ENCODE data around the gene CRYL1. TPM values are rescaled to one million over a fixed set of nuclear protein-coding genes. Genes with fewer than 3 reads are reported as not detected.

The CRYL1 gene
- total RNA-seq, 1 experiment from 2014 or later: 26.5 TPM

DNA sequence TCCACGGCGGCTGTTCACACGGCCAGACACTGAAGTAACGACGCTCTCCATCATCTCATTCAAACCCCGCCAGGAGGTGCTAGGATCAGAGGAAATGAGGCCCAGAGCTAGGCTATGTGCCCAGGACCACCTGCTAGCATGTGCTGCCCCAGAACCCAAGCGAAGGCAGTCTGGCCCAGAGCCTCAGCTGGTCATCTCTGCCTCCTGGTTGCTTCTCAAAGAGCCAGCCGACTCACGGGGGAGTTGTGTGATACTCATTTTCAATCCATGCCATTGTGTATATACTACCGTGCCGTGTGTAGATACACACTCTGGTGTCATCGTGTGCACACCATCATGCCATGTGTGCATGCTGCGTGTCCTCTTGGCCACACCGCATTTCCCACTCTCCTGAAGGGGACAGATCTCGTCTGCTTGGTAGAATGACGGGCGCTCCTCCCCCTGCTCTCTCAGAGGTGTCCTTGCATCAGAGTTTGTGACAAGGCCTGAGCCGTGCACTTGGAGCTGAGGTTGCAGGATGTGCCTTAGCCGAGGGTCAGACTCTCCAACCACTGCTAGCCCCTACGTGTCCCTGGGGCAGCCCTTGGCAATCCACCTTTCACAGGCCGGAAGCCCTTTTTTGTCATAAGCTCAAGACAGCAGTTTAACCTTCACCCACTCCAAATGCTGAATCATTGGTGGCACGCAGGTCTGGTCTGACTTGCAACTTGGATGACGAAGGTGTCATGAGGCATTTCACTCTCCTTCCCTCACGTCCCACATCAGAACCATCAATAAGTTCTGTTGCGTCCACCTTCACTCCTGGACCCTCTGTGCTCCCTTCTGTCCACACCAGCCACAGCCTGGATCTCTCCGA, 130.4 kb downstream of the CRYL1 start:
- no peaks in the 10 kb centered on the region for H3K27me3 ChIP-seq (ENCODE audit: insufficient read depth, low read length)
- intact Hi-C loops (cut with micrococcal nuclease): no loop called here
- no peaks in the 10 kb centered on the region for H3K9me3 ChIP-seq (ENCODE audit: control insufficient read depth in 1 of 2, insufficient read depth in 1 of 2, low read depth in 1 of 2, low read length in 2 of 2)
- ChIA-PET POLR2A (no interaction called here), CTCF (no interaction called here), RAD21 (ENCODE audit: low non-redundant PET in 1 of 2, low total read pairs in 2 of 2, uncharacterized antibody in 2 of 2, unreplicated experiment in 2 of 2) (no interaction called here)
- H3K4me2 ChIP-seq (ENCODE audit: low read length): no peak overlapping the region
- no TSS peak for BruUV-seq (replicated peaks)
- no peak overlapping the region for H3K27ac ChIP-seq (ENCODE audit: low read depth, low read length)
- TF ChIP-seq CEBPB (IDR thresholded peaks at IDR 0.05; ENCODE audit: low read depth) (no peak), TCF7L2 (IDR thresholded peaks at IDR 0.05; ENCODE audit: borderline replicate concordance, extremely low read depth, insufficient read depth, insufficient read length) (no peak), ZNF274 (IDR thresholded peaks at IDR 0.05; ENCODE audit: low read depth, low read length) (no peak), POLR2AphosphoS5 (IDR thresholded peaks at IDR 0.05; ENCODE audit: low read depth, low read length) (no peak), FOSL1 (IDR thresholded peaks at IDR 0.05; ENCODE audit: low read depth) (no peak), EZH2 (IDR thresholded peaks at IDR 0.05) (no peak), JUND (IDR thresholded peaks at IDR 0.05) (no peak), ELF1 (IDR thresholded peaks at IDR 0.05; ENCODE audit: borderline replicate concordance, low read depth) (no peak), YY1 (IDR thresholded peaks at IDR 0.05; ENCODE audit: extremely low read depth, insufficient replicate concordance, low read depth, low read length) (no peak)
- TF ChIP-seq, protein P1, sequence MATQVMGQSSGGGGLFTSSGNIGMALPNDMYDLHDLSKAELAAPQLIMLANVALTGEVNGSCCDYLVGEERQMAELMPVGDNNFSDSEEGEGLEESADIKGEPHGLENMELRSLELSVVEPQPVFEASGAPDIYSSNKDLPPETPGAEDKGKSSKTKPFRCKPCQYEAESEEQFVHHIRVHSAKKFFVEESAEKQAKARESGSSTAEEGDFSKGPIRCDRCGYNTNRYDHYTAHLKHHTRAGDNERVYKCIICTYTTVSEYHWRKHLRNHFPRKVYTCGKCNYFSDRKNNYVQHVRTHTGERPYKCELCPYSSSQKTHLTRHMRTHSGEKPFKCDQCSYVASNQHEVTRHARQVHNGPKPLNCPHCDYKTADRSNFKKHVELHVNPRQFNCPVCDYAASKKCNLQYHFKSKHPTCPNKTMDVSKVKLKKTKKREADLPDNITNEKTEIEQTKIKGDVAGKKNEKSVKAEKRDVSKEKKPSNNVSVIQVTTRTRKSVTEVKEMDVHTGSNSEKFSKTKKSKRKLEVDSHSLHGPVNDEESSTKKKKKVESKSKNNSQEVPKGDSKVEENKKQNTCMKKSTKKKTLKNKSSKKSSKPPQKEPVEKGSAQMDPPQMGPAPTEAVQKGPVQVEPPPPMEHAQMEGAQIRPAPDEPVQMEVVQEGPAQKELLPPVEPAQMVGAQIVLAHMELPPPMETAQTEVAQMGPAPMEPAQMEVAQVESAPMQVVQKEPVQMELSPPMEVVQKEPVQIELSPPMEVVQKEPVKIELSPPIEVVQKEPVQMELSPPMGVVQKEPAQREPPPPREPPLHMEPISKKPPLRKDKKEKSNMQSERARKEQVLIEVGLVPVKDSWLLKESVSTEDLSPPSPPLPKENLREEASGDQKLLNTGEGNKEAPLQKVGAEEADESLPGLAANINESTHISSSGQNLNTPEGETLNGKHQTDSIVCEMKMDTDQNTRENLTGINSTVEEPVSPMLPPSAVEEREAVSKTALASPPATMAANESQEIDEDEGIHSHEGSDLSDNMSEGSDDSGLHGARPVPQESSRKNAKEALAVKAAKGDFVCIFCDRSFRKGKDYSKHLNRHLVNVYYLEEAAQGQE (IDR thresholded peaks at IDR 0.05; ENCODE audit: low read depth): no peak
- TF ChIP-seq, protein P2, sequence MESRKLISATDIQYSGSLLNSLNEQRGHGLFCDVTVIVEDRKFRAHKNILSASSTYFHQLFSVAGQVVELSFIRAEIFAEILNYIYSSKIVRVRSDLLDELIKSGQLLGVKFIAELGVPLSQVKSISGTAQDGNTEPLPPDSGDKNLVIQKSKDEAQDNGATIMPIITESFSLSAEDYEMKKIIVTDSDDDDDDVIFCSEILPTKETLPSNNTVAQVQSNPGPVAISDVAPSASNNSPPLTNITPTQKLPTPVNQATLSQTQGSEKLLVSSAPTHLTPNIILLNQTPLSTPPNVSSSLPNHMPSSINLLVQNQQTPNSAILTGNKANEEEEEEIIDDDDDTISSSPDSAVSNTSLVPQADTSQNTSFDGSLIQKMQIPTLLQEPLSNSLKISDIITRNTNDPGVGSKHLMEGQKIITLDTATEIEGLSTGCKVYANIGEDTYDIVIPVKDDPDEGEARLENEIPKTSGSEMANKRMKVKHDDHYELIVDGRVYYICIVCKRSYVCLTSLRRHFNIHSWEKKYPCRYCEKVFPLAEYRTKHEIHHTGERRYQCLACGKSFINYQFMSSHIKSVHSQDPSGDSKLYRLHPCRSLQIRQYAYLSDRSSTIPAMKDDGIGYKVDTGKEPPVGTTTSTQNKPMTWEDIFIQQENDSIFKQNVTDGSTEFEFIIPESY (IDR thresholded peaks at IDR 0.05; ENCODE audit: extremely low read depth, insufficient replicate concordance, low read length): no peak
- ATAC-seq (no peak), DNase-seq (ENCODE audit: low read depth, low spot score) (no peak)
- no peaks in the 10 kb centered on the region for H4K20me1 ChIP-seq (ENCODE audit: insufficient read depth)
- no peaks in the 10 kb centered on the region for H3K9me2 ChIP-seq (ENCODE audit: insufficient read depth)
- no peak overlapping the region for H3K9ac ChIP-seq (ENCODE audit: low read length)
- H2AFZ ChIP-seq (ENCODE audit: low read depth, low read length, poor library complexity, severe bottlenecking): no peak overlapping the region
- H3K4me3 ChIP-seq (replicated peaks in 1 of 2; ENCODE audit: low read depth in 1 of 2, low read length in 2 of 2): no peak overlapping the region
- H3K4me1 ChIP-seq (ENCODE audit: control insufficient read depth in 1 of 2, insufficient read depth in 2 of 2, low read length in 2 of 2): peaks cover 2 to 5% of the 10 kb centered on the region in 2 experiments; a peak in 2 of 4 replicates
- H3K79me2 ChIP-seq (ENCODE audit: insufficient read depth, low read length): no peaks in the 10 kb centered on the region
- H3K36me3 ChIP-seq (ENCODE audit: control insufficient read depth in 1 of 2, insufficient read depth in 2 of 2, low read length in 2 of 2): no peaks in the 10 kb centered on the region

Measured in HCT116 (cell line).